HG03575 (cell line): ENCODE data around the gene FAM83B.

Experiments
- ATAC-seq: cut with Tn5 transposase; IDR thresholded peaks from one replicate; pipeline ENCODE4 v1.9.1; 2021; ENCODE audit not compliant: unreplicated experiment, insufficient number of reproducible peaks, low FRiP score; ENCODE audit errors: extremely low read depth

FAM83B gene

GRCh38 chr6:54886932-54887584 is 40.5 kb downstream of the FAM83B start:
- ATAC-seq: no peak

- ATAC-seq: no peak
These were observed 45.0 kb downstream of the FAM83B start for GRCh38 chr6:54891536-54891935.

GRCh38 chr6:54892831-54893230 is 46.3 kb downstream of the FAM83B start:
- no peak for ATAC-seq

- ATAC-seq: no peak
These were observed 47.2 kb downstream of the FAM83B start for GRCh38 chr6:54893818-54894217.

- ATAC-seq: no peak
These were observed 49.7 kb downstream of the FAM83B start for GRCh38 chr6:54896302-54896701.

- ATAC-seq: no peak
These were observed 51.1 kb downstream of the FAM83B start for GRCh38 chr6:54897462-54898189.

- no peak for ATAC-seq
These were observed 52.2 kb downstream of the FAM83B start for GRCh38 chr6:54898767-54899166.

GRCh38 chr6:54899442-54899841 is 52.9 kb downstream of the FAM83B start:
- no peak for ATAC-seq

GRCh38 chr6:54899986-54900385 is 53.4 kb downstream of the FAM83B start:
- ATAC-seq: no peak

- no peak for ATAC-seq
These were observed 54.1 kb downstream of the FAM83B start for GRCh38 chr6:54900666-54901065.

GRCh38 chr6:54903884-54904283 is 57.3 kb downstream of the FAM83B start:
- ATAC-seq: no peak

GRCh38 chr6:54907355-54907754 is 60.8 kb downstream of the FAM83B start:
- ATAC-seq: no peak

GRCh38 chr6:54909184-54909583 is 62.6 kb downstream of the FAM83B start:
- no peak for ATAC-seq

GRCh38 chr6:54910431-54910884 is 63.9 kb downstream of the FAM83B start:
- no peak for ATAC-seq

GRCh38 chr6:54910921-54911320 is 64.3 kb downstream of the FAM83B start:
- ATAC-seq: no peak

- no peak for ATAC-seq
These were observed 66.6 kb downstream of the FAM83B start for GRCh38 chr6:54913211-54913610.

GRCh38 chr6:54916858-54917257 is 70.3 kb downstream of the FAM83B start:
- ATAC-seq: no peak

GRCh38 chr6:54920628-54921027 is 74.1 kb downstream of the FAM83B start:
- no peak for ATAC-seq

GRCh38 chr6:54921891-54922290 is 75.3 kb downstream of the FAM83B start:
- ATAC-seq: no peak

- no peak for ATAC-seq
These were observed 82.8 kb downstream of the FAM83B start for GRCh38 chr6:54929245-54929909.
